OCI-LY3 (cell line): ENCODE measurements around the gene LGI1.

ENCODE experiments used
- H2AFZ ChIP-seq: fragments of 200-600, 300-600 bp; shearing (Covaris generic); 2 replicates; pipeline ENCODE4 v1.6.0; 2014; ENCODE audit warnings: antibody characterized with exemption, low read depth, low read length
- H3K27ac ChIP-seq: fragments of 200-600, 300-600 bp; sonication (generic); 2 replicates; pipeline ENCODE4 v1.5.1; 2014; ENCODE audit warnings: mild to moderate bottlenecking, low read length, moderate library complexity, mixed read lengths
- H3K27me3 ChIP-seq: fragments of 200-600, 300-600 bp; sonication (generic); 2 replicates; pipeline ENCODE4 v1.6.1; 2014; ENCODE audit warnings: low read depth, low read length, mixed read lengths
- H3K36me3 ChIP-seq: fragments of 200-600, 300-600 bp; sonication (generic); replicated peaks from 2 replicates; pipeline ENCODE3; 2014; ENCODE audit warnings: low read depth, low read length, mixed read lengths
- H3K4me1 ChIP-seq: fragments of 300-600, 200-600 bp; sonication (generic); 2 replicates; pipeline ENCODE4 v1.6.1; 2014; ENCODE audit warnings: low read length, mixed read lengths
- H3K4me2 ChIP-seq: fragments of 200-600, 300-600 bp; sonication (generic); 2 replicates; pipeline ENCODE4 v1.6.1; 2014; ENCODE audit warnings: low read length, mixed read lengths
- H3K4me3 ChIP-seq: fragments of 300-600, 200-600 bp; sonication (generic); 2 replicates; pipeline ENCODE4 v1.5.1; 2014; ENCODE audit warnings: antibody characterized with exemption, mild to moderate bottlenecking, low read length, moderate library complexity
- H3K79me2 ChIP-seq: fragments of 300-600, 200-600 bp; shearing (Covaris generic); 2 replicates; pipeline ENCODE4 v1.6.1; 2014; ENCODE audit warnings: mild to moderate bottlenecking, low read length, mixed read lengths
- H3K9ac ChIP-seq: fragments of 300-600, 200-600 bp; shearing (Covaris generic); 2 replicates; pipeline ENCODE4 v1.6.0; 2014; ENCODE audit warnings: mild to moderate bottlenecking, low read length, moderate library complexity
- H3K9me3 ChIP-seq: fragments of 200-600, 300-600 bp; shearing (Covaris generic); 2 replicates; pipeline ENCODE4 v1.6.1; 2014; ENCODE audit warnings: low read length, mixed read lengths; ENCODE audit not compliant: insufficient read depth
- H4K20me1 ChIP-seq: fragments of 200-600, 300-600 bp; sonication (generic); 2 replicates; pipeline ENCODE4 v1.6.1; 2016; ENCODE audit warnings: low read length, mixed read lengths; ENCODE audit not compliant: insufficient read depth
- EZH2phosphoT487 ChIP-seq: fragments of 200-600 bp; shearing (Covaris generic); IDR thresholded peaks from 2 replicates; pipeline ENCODE4 v1.6.1; 2018; ENCODE audit warnings: antibody characterized with exemption, mixed run types, low read depth
- TF ChIP-seq, protein P1 (sequence below): fragments of 200-600, 300-600 bp; sonication (generic); IDR thresholded peaks from 2 replicates; pipeline ENCODE4 v1.5.1; 2014; ENCODE audit warnings: antibody characterized with exemption, low read length, low read depth

Gene LGI1

DNA sequence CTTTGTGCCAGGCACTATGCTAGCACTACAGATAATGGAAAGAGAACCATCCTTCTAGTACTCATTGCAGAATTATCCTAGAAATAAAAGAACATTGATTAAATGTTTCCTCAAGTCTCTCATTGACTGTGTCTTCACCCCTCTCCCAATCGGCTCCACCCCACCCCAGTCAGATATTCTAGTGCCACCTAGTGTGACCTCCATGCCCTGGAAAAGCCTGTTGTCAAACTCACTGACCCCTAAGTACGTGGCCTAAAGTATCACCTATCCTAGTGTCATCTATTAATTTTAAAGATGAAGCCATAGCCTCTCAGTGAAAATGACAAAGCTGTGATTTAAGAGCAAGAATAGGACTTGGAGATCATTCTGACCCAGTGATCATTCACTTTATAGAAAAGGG lies 26.3 kb downstream of the LGI1 start:
- H3K9me3 ChIP-seq, result no peaks in the 10 kb centered on the region
- H4K20me1 ChIP-seq, result no peaks in the 10 kb centered on the region
- H3K9ac ChIP-seq, result no peak overlapping the region
- H2AFZ ChIP-seq, result no peak overlapping the region
- H3K79me2 ChIP-seq, result no peaks in the 10 kb centered on the region
- no peaks in the 10 kb centered on the region for H3K27me3 ChIP-seq
- no peak overlapping the region for H3K4me3 ChIP-seq
- H3K4me2 ChIP-seq, result no peak overlapping the region
- H3K27ac ChIP-seq, result no peak overlapping the region
- TF ChIP-seq EZH2phosphoT487, result no peak
- TF ChIP-seq, protein P1, sequence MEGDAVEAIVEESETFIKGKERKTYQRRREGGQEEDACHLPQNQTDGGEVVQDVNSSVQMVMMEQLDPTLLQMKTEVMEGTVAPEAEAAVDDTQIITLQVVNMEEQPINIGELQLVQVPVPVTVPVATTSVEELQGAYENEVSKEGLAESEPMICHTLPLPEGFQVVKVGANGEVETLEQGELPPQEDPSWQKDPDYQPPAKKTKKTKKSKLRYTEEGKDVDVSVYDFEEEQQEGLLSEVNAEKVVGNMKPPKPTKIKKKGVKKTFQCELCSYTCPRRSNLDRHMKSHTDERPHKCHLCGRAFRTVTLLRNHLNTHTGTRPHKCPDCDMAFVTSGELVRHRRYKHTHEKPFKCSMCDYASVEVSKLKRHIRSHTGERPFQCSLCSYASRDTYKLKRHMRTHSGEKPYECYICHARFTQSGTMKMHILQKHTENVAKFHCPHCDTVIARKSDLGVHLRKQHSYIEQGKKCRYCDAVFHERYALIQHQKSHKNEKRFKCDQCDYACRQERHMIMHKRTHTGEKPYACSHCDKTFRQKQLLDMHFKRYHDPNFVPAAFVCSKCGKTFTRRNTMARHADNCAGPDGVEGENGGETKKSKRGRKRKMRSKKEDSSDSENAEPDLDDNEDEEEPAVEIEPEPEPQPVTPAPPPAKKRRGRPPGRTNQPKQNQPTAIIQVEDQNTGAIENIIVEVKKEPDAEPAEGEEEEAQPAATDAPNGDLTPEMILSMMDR, result peak; percentile 33
- H3K36me3 ChIP-seq, result no peaks in the 10 kb centered on the region
- H3K4me1 ChIP-seq, result peaks cover 12% of the 10 kb centered on the region

DNA sequence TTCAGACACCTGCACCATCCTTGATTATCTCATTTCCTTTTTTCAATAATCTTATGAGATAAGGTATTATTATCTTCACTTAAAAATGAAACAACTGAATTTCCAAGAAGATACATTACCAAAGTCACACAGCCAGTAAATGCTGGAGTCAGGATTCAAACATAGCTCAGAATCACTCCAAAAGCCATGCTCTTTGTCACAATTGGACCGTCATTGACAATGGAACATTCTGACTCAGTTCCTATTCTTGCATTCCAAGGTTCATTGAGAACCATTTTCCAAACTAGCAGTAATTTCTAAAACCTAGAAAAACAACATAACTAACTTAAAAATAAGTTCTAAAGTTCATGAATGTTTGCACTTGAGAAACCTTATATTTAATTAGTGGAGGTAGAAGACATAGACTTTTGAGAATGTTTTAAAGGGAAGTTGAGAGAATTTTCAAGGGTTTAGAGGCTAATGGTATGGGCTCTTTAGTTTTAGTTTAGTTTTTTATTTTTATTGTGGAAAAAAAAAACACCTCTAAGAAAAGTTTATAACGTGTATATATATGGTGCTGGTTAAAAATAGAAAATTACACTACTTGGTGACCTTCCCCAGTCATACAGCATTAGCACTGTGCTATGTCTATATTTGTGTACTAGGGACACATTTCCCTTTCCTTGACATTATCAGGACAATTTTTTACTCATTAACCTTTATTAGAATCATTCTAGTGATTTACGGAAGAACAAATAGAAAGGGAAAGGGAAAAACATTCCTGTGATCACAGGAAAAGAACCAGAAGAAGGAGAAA lies 30.9 kb downstream of the LGI1 start:
- no peak overlapping the region for H2AFZ ChIP-seq
- H3K4me2 ChIP-seq, result no peak overlapping the region
- no peaks in the 10 kb centered on the region for H3K36me3 ChIP-seq
- 0 out of 2 replicates have a peak, but pooled peaks cover 7% of the 10 kb centered on the region for H3K27me3 ChIP-seq
- H3K9me3 ChIP-seq, result no peaks in the 10 kb centered on the region
- peaks cover 12% of the 10 kb centered on the region for H3K4me1 ChIP-seq
- no peak overlapping the region for H3K9ac ChIP-seq
- TF ChIP-seq, protein P1, result no peak
- TF ChIP-seq EZH2phosphoT487, result no peak
- H4K20me1 ChIP-seq, result no peaks in the 10 kb centered on the region
- H3K79me2 ChIP-seq, result no peaks in the 10 kb centered on the region
- no peak overlapping the region for H3K27ac ChIP-seq
- H3K4me3 ChIP-seq, result no peak overlapping the region

DNA sequence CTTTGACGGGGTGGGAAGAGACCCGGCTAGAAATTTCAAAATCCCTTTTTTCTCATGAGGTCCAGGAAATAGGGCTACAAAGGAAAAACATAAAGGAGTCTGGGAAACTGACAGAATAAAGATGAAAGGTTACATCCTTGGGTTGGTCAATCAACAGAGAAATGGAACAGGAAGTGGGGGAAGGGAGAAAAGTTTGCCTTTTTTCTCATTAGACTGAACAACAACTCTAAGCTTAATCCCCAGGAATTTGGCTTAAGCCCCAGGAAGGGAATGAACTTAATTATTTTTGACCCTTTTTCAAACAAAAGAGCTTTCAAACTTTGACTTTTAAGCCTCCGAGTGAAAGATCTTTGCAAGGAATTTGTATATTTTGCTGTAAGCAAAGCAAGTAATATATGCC lies 32.7 kb downstream of the LGI1 start:
- Histone ChIP-seq H3K4me1 (peaks cover 12% of the 10 kb centered on the region), H3K9me3 (no peaks in the 10 kb centered on the region), H3K4me3 (no peak overlapping the region), H3K27ac (no peak overlapping the region), H3K79me2 (no peaks in the 10 kb centered on the region), H3K27me3 (0 out of 2 replicates have a peak, but pooled peaks cover 7% of the 10 kb centered on the region), H3K9ac (no peak overlapping the region), H3K36me3 (no peaks in the 10 kb centered on the region), H3K4me2 (no peak overlapping the region), H4K20me1 (no peaks in the 10 kb centered on the region), H2AFZ (no peak overlapping the region)
- TF ChIP-seq EZH2phosphoT487, result no peak
- TF ChIP-seq, protein P1, result no peak

DNA sequence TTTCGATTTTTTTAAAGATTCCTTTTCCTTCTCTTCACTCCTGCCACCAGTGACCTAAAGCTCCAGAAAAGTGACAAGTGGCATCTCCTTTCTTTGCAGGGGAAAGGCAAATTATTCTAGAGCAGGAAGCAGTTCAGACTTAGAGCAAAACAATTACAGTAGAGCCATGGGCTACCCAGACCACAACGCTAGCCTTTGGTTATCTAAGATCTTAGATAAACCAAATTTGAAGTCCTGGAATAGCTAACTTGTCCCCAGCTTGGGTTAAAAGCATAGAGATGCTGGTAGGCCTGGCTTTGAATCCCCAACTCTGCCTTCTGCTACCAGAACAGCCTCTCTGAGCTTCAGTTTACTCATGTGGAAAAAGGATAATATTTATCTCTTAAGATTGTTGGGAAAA lies 38.4 kb downstream of the LGI1 start:
- 0 out of 2 replicates have a peak, but pooled peaks cover 4% of the 10 kb centered on the region for H3K27me3 ChIP-seq
- H3K4me1 ChIP-seq, result peaks cover 13% of the 10 kb centered on the region
- no peaks in the 10 kb centered on the region for H3K36me3 ChIP-seq
- H3K27ac ChIP-seq, result no peak overlapping the region
- H3K4me2 ChIP-seq, result no peak overlapping the region
- H3K4me3 ChIP-seq, result no peak overlapping the region
- no peaks in the 10 kb centered on the region for H4K20me1 ChIP-seq
- no peak overlapping the region for H3K9ac ChIP-seq
- TF ChIP-seq, protein P1, result no peak
- TF ChIP-seq EZH2phosphoT487, result no peak
- no peaks in the 10 kb centered on the region for H3K79me2 ChIP-seq
- H3K9me3 ChIP-seq, result no peaks in the 10 kb centered on the region
- no peak overlapping the region for H2AFZ ChIP-seq
